Neural progenitor cell (in vitro differentiated cells): ENCODE data around the gene RNF151.

Experiments
- EZH2 ChIP-seq: fragments of 200-600 bp; sonication (generic); IDR thresholded peaks from 2 replicates; pipeline ENCODE4 v1.6.1; 2017; ENCODE audit warnings: antibody characterized with exemption, mild to moderate bottlenecking, moderate library complexity
- TF ChIP-seq, protein P1 (sequence below): fragments of 200-600 bp; sonication (generic); IDR thresholded peaks from 2 replicates; pipeline ENCODE4 v1.5.1; 2017; ENCODE audit warnings: antibody characterized with exemption, mild to moderate bottlenecking

DNA sequence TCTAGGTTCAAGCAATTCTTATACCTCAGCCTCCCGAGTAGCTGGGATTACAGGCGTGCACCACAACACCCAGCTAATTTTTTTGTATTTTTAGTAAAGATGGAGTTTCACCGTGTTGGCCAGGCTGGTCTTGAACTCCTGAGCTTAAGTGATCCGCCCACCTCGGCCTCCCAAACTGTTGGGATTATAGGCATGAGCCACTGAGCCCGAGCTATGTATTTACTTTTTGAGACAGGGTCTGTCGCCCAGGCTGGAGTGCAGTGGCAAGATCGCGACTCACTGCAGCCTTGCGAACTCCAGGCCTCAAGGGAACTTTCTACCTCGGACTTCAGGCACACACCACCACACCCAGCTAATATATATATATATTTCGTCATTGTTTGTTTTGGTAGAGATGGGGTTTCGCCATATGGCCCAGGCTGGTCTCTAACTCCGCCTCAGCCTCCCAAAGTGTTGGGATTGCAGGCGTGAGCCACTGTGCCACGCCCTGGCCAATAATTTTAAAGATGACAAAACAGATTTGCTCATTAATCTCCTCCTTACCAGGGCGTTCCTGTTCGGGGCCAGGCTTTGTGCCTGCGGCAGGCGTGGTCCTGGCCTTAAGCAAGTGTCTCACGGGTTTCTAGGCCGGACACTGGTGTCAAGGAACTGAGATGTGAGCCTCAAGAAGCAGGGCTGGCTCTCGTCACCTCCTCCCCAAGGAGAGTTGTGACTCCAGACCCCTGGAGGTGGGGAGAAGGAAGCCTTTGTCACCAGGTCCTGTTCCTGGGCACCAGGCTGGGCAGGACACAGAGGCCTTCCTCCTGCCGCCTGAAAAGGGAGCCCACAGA, 48.7 kb downstream of the RNF151 start:
- TF ChIP-seq, protein P1, sequence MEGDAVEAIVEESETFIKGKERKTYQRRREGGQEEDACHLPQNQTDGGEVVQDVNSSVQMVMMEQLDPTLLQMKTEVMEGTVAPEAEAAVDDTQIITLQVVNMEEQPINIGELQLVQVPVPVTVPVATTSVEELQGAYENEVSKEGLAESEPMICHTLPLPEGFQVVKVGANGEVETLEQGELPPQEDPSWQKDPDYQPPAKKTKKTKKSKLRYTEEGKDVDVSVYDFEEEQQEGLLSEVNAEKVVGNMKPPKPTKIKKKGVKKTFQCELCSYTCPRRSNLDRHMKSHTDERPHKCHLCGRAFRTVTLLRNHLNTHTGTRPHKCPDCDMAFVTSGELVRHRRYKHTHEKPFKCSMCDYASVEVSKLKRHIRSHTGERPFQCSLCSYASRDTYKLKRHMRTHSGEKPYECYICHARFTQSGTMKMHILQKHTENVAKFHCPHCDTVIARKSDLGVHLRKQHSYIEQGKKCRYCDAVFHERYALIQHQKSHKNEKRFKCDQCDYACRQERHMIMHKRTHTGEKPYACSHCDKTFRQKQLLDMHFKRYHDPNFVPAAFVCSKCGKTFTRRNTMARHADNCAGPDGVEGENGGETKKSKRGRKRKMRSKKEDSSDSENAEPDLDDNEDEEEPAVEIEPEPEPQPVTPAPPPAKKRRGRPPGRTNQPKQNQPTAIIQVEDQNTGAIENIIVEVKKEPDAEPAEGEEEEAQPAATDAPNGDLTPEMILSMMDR, result no peak
- TF ChIP-seq EZH2, result no peak
